Ascending aorta (tissue), 2 donors: Measurements from ENCODE around the gene BMPR1A. TPM values are rescaled to one million over a fixed set of nuclear protein-coding genes. Genes with fewer than 3 reads are reported as not detected.

Experiments
- DNase-seq, 2 donors: peaks; one replicate each; pipeline ENCODE4 v3.0.0-alpha.2; 2019; ENCODE audit warnings: low spot score in 2 of 2
- H3K27ac ChIP-seq, 2 donors: fragments of 200-600 bp; sonication (generic); one replicate each; pipeline ENCODE4 v1.5.1; 2016 to 2017; ENCODE audit warnings: mild to moderate bottlenecking in 1 of 2
- H3K27me3 ChIP-seq: fragments of 200-600 bp; sonication (generic); one replicate; pipeline ENCODE4 v1.5.1; 2017
- H3K36me3 ChIP-seq, 2 donors: fragments of 200-600 bp; sonication (generic); one replicate each; pipeline ENCODE4 v1.5.1; 2016
- H3K4me1 ChIP-seq, 2 donors: fragments of 200-600 bp; sonication (generic); one replicate each; pipeline ENCODE4 v1.5.1; 2016 to 2017; ENCODE audit warnings: mild to moderate bottlenecking in 1 of 2
- H3K4me3 ChIP-seq, 2 donors: fragments of 200-600 bp; sonication (generic); one replicate each; pipeline ENCODE4 v1.5.1; 2016 to 2017; ENCODE audit warnings: mild to moderate bottlenecking in 1 of 2
- H3K9me3 ChIP-seq, 2 donors: fragments of 200-600 bp; sonication (generic); one replicate each; pipeline ENCODE4 v1.5.1; 2016
- CTCF ChIP-seq, 3 experiments: fragments of 200-600 bp in 2 of 3; fragments of 450-650 bp in 1 of 3; sonication (generic) in 2 of 3; IDR thresholded peaks; one replicate each; pipeline ENCODE4 v1.5.1; 2016 to 2019; ENCODE audit warnings: antibody characterized with exemption in 3 of 3, mild to moderate bottlenecking in 1 of 3, moderate library complexity in 1 of 3
- intact Hi-C: fragments of 100-400 bp; cut with DNase I; formaldehyde crosslinking; loops from one replicate; pipeline ENCODE4 v1.15.1; 2023
- total RNA-seq: library from RNA; depleted of rRNA; stranded (reverse); fragments of >200 nt; gene quantifications from one replicate; pipeline ENCODE4 v1.1.0, GENCODE V29; 2016

Gene BMPR1A
- total RNA-seq, 1 donor from 2014 or later, result 12.9 TPM

DNA sequence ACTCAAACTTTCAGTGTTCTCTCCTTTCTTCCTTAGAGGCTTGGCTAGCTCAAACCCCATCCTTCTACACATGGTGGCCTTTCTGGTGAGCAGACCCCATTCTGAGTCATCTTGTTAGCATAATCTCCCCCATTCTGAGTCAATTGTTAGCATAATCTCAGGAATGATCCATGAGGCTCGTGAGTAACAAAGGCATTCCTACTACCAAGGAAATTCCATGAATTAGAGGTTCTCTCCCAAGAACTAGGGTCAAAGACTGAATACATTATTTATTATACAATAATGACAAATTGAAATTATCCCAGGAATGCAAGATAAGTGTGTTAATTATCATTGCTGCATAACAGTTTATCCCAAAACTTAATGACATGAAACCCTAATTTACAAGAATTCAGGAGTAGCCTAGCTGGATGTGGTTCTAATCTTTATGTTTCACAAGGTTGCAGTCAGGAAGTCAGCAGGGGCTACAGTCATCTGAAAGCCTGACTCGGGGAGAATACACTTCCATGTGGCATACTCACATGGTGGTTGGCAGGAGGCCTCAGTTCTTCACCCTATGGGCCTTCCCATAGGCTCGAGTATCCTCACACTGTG is 100.8 kb downstream of the BMPR1A start:
- DNase-seq, result no peak
- Histone ChIP-seq H3K4me3 (no peak overlapping the region), H3K9me3 (no peaks in the 10 kb centered on the region), H3K36me3 (no peaks in the 10 kb centered on the region), H3K27me3 (no peaks in the 10 kb centered on the region), H3K27ac (no peak overlapping the region), H3K4me1 (no peaks in the 10 kb centered on the region)
- intact Hi-C loops, result no loop called here
- no peak for TF ChIP-seq CTCF (IDR thresholded peaks at IDR 0.05)

DNA sequence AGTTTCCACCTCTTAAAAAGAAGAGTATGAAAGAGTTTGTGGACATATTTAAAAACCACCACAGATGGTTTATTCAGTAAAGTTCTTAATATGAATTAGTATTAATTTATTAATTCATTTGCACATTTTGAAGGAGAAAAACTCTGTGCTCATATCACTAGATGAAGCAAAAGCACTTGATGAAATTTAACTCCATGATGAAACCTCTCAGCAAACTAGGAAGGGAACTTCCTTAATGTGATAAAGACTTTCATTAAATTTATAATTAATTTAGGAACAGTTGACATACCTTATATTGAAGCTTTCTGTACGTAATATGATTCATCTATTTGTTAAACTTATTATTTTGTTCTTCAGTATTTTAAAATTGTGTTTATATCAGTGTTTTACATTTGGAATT is 101.6 kb downstream of the BMPR1A start:
- Histone ChIP-seq H3K4me1 (peaks cover 0 to 1% of the 10 kb centered on the region in 2 donors), H3K4me3 (no peak overlapping the region), H3K27me3 (no peaks in the 10 kb centered on the region), H3K27ac (no peak overlapping the region), H3K9me3 (no peaks in the 10 kb centered on the region), H3K36me3 (no peaks in the 10 kb centered on the region)
- DNase-seq, result no peak
- intact Hi-C loops, result no loop called here
- no peak for TF ChIP-seq CTCF (IDR thresholded peaks at IDR 0.05)

DNA sequence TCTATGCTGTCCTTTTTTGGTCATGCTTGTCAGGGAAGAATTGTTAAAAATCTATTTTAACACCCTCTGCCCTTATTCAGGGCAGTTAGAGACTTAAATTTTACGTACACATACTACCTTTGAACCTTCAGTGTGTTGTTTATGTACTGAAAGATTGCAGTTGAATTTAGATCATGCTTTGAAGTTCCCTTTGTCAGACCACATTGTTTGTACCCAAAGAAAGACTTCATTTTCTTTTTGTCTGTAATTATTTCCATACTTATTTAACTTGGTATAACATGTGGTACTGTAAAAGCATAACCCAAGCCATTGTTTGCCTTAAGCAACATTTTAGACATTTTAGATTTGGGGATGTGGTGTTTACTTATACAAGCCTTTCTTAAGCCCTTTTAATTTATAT is 104.9 kb downstream of the BMPR1A start:
- no peaks in the 10 kb centered on the region for H3K27me3 ChIP-seq
- intact Hi-C loops, result no loop called here
- H3K9me3 ChIP-seq, result no peaks in the 10 kb centered on the region
- no peaks in the 10 kb centered on the region for H3K36me3 ChIP-seq
- no peak for TF ChIP-seq CTCF (IDR thresholded peaks at IDR 0.05)
- H3K4me1 ChIP-seq, result peaks cover 0 to 14% of the 10 kb centered on the region in 2 donors
- no peak for DNase-seq
- H3K27ac ChIP-seq, result no peak overlapping the region
- H3K4me3 ChIP-seq, result no peak overlapping the region

GRCh38 chr10:86862373-86862772 is 106.0 kb downstream of the BMPR1A start:
- no peaks in the 10 kb centered on the region for H3K36me3 ChIP-seq
- peaks cover 0 to 18% of the 10 kb centered on the region in 2 donors for H3K4me1 ChIP-seq
- TF ChIP-seq CTCF (IDR thresholded peaks at IDR 0.05), result no peak
- intact Hi-C loops, result no loop called here
- no peak for DNase-seq
- no peak overlapping the region for H3K4me3 ChIP-seq
- no peaks in the 10 kb centered on the region for H3K27me3 ChIP-seq
- H3K9me3 ChIP-seq, result no peaks in the 10 kb centered on the region
- peak overlapping the region; percentile 57 to 73 for H3K27ac ChIP-seq

- no peaks in the 10 kb centered on the region for H3K36me3 ChIP-seq
- no peak overlapping the region for H3K4me3 ChIP-seq
- DNase-seq, result no peak
- H3K27me3 ChIP-seq, result no peaks in the 10 kb centered on the region
- TF ChIP-seq CTCF (IDR thresholded peaks at IDR 0.05), result no peak
- H3K9me3 ChIP-seq, result no peaks in the 10 kb centered on the region
- peak overlapping the region; percentile 57 to 73 for H3K27ac ChIP-seq
- intact Hi-C loops, result no loop called here
- peaks cover 0 to 18% of the 10 kb centered on the region in 2 donors for H3K4me1 ChIP-seq
Observed at GRCh38 chr10:86862786-86863483, 106.5 kb downstream of the BMPR1A start.
